Osteoblast (primary cell): Measurements from ENCODE around the gene CDYL2. TPM values are rescaled to one million over a fixed set of nuclear protein-coding genes. Genes with fewer than 3 reads are reported as not detected.

Experiments
- DNase-seq: peaks from one replicate; pipeline ENCODE4 v3.0.0; 2011; ENCODE audit warnings: low spot score, mixed read lengths; ENCODE audit not compliant: insufficient read length; ENCODE audit errors: missing footprints
- H2AFZ ChIP-seq: 2 replicates; pipeline ENCODE4 v1.6.0; 2011; ENCODE audit warnings: mild to moderate bottlenecking, low read length
- H3K27ac ChIP-seq: 2 replicates; pipeline ENCODE4 v1.5.1; 2011; ENCODE audit warnings: mild to moderate bottlenecking, low read depth, low read length, moderate library complexity
- H3K27me3 ChIP-seq: 2 replicates; pipeline ENCODE4 v1.6.0; 2012; ENCODE audit warnings: mild to moderate bottlenecking, control low read depth, inconsistent platforms, low read length, moderate library complexity; ENCODE audit not compliant: insufficient read depth
- H3K36me3 ChIP-seq: 2 replicates; pipeline ENCODE4 v1.5.1; 2011; ENCODE audit warnings: mild to moderate bottlenecking, low read length, control low read depth, moderate library complexity; ENCODE audit not compliant: insufficient read depth
- H3K4me1 ChIP-seq: 2 replicates; pipeline ENCODE4 v1.5.1; 2011; ENCODE audit warnings: mild to moderate bottlenecking, low read length, control low read depth, moderate library complexity; ENCODE audit not compliant: insufficient read depth
- H3K4me2 ChIP-seq: 2 replicates; pipeline ENCODE4 v1.6.0; 2011; ENCODE audit warnings: mild to moderate bottlenecking, low read length; ENCODE audit not compliant: insufficient read depth
- H3K4me3 ChIP-seq: fragments of 200-600 bp; sonication (generic); 3 replicates; pipeline ENCODE4 v1.5.1; 2012; ENCODE audit warnings: mild to moderate bottlenecking, low read length, inconsistent platforms; ENCODE audit not compliant: insufficient read depth
- H3K79me2 ChIP-seq: 2 replicates; pipeline ENCODE4 v1.6.0; 2012; ENCODE audit warnings: mild to moderate bottlenecking, low read length, control low read depth, inconsistent platforms; ENCODE audit not compliant: insufficient read depth
- H3K9me3 ChIP-seq: 2 replicates; pipeline ENCODE4 v1.5.1; 2011; ENCODE audit warnings: low read depth, low read length, control low read depth
- H4K20me1 ChIP-seq: 2 replicates; pipeline ENCODE4 v1.6.0; 2012; ENCODE audit warnings: mild to moderate bottlenecking, low read length, control low read depth; ENCODE audit not compliant: insufficient read depth
- total RNA-seq: library from RNA; depleted of rRNA; stranded (reverse); fragments of >200 nt; gene quantifications from 2 replicates; pipeline ENCODE4 v1.2.3, GENCODE V29; 2012
- TF ChIP-seq, protein P1 (sequence below): IDR thresholded peaks from 2 replicates; pipeline ENCODE4 v1.5.1; 2011; ENCODE audit warnings: mild to moderate bottlenecking, low read depth, low read length, moderate library complexity; ENCODE audit errors: extremely low read depth

The CDYL2 gene
- total RNA-seq, 1 donor, result 8.3 TPM

- Histone ChIP-seq H3K27me3 (no peaks in the 10 kb centered on the region), H4K20me1 (peaks cover 12% of the 10 kb centered on the region), H2AFZ (no peak overlapping the region), H3K36me3 (no peaks in the 10 kb centered on the region), H3K4me1 (no peaks in the 10 kb centered on the region), H3K4me3 (no peak overlapping the region), H3K4me2 (no peak overlapping the region), H3K79me2 (peaks cover 9% of the 10 kb centered on the region), H3K27ac (no peak overlapping the region), H3K9me3 (no peaks in the 10 kb centered on the region)
- DNase-seq, result no peak
- TF ChIP-seq, protein P1, sequence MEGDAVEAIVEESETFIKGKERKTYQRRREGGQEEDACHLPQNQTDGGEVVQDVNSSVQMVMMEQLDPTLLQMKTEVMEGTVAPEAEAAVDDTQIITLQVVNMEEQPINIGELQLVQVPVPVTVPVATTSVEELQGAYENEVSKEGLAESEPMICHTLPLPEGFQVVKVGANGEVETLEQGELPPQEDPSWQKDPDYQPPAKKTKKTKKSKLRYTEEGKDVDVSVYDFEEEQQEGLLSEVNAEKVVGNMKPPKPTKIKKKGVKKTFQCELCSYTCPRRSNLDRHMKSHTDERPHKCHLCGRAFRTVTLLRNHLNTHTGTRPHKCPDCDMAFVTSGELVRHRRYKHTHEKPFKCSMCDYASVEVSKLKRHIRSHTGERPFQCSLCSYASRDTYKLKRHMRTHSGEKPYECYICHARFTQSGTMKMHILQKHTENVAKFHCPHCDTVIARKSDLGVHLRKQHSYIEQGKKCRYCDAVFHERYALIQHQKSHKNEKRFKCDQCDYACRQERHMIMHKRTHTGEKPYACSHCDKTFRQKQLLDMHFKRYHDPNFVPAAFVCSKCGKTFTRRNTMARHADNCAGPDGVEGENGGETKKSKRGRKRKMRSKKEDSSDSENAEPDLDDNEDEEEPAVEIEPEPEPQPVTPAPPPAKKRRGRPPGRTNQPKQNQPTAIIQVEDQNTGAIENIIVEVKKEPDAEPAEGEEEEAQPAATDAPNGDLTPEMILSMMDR, result no peak
Measured at GRCh38 chr16:80742331-80742730, 62.1 kb downstream of the CDYL2 start.

DNA sequence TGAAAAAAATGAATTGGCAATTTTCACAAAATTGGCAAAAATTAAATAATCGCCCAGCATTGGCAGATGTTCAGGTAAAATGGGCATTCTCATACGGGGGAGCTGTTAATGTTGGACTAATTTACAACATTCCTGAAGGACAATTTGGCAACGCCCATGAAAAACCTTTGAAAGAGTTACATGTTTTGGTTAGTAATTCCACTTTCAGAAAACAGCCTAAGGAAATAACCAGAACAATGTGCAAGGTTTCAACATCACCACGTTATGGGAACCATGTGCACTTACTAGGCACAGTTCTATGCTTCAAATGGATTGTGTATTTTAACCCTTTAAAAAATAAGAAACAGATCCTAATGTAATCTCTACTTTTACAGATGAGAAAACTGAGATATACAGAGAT is 62.7 kb downstream of the CDYL2 start:
- H4K20me1 ChIP-seq, result peaks cover 12% of the 10 kb centered on the region
- H3K27ac ChIP-seq, result no peak overlapping the region
- no peak for DNase-seq
- TF ChIP-seq, protein P1, result no peak
- peaks cover 9% of the 10 kb centered on the region for H3K79me2 ChIP-seq
- H3K27me3 ChIP-seq, result no peaks in the 10 kb centered on the region
- H3K4me3 ChIP-seq, result no peak overlapping the region
- no peaks in the 10 kb centered on the region for H3K4me1 ChIP-seq
- H3K4me2 ChIP-seq, result no peak overlapping the region
- H3K9me3 ChIP-seq, result no peaks in the 10 kb centered on the region
- H3K36me3 ChIP-seq, result no peaks in the 10 kb centered on the region
- H2AFZ ChIP-seq, result no peak overlapping the region

DNA sequence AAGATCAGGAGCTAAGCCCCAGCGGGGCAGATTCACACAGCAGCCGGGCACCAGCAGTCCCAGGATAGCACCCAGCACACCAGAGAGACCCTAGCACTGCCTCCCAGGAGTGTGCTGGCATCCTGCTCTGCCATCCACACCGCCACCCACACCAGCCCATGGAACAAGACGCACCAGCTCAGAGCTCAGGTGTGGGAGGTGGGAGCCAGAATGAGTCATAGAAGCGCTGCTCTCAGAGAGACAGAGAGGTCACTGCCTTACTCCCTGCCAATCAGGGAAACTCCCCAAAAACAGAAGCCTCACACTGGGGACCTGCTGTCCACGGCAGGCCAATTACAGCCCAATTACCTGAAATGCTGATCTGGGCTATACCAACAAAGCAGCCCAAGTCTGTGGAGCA is 64.9 kb downstream of the CDYL2 start:
- TF ChIP-seq, protein P1, result no peak
- peaks cover 6% of the 10 kb centered on the region for H3K79me2 ChIP-seq

DNA sequence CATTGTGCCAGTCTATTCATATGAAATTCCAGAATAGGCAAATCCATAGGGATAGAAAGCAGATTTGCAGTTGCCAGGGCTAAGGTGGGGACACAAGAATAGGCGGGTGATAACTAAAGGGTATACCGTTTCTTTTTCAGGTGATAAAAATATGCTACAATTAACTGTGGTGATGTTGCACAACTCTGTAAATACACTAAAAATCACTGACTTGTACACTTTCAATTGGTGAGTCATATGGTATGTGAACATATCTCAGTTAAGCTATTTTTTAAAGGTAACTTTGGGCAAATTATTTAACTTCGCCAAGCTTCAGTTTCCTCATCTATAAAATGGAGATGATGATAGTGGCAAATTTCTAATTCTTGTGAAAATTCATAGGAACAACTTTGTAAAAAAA is 65.9 kb downstream of the CDYL2 start:
- no peak overlapping the region for H3K27ac ChIP-seq

More for the DNA sequence above, 64.9 kb downstream of the CDYL2 start:
- Histone ChIP-seq H3K9me3 (no peaks in the 10 kb centered on the region), H4K20me1 (peaks cover 4% of the 10 kb centered on the region), H3K36me3 (no peaks in the 10 kb centered on the region), H3K27ac (no peak overlapping the region), H3K27me3 (no peaks in the 10 kb centered on the region), H3K4me3 (no peak overlapping the region), H3K4me2 (no peak overlapping the region), H2AFZ (no peak overlapping the region), H3K4me1 (no peaks in the 10 kb centered on the region)
- DNase-seq, result no peak

More for the DNA sequence above, 65.9 kb downstream of the CDYL2 start:
- TF ChIP-seq, protein P1, result no peak
- Histone ChIP-seq H4K20me1 (peaks cover 3% of the 10 kb centered on the region), H3K79me2 (peaks cover 3% of the 10 kb centered on the region), H3K27me3 (no peaks in the 10 kb centered on the region), H3K4me1 (no peaks in the 10 kb centered on the region), H3K4me3 (no peak overlapping the region), H3K36me3 (no peaks in the 10 kb centered on the region), H3K4me2 (no peak overlapping the region), H3K9me3 (no peaks in the 10 kb centered on the region), H2AFZ (no peak overlapping the region)
- no peak for DNase-seq
